Lower lobe of right lung (tissue), 2 donors: Measurements from ENCODE around the gene ITGB3BP. TPM values are rescaled to one million over a fixed set of nuclear protein-coding genes. Genes with fewer than 3 reads are reported as not detected.
"Not testable (repeated sequence)": the region's sequence is repeated elsewhere in the genome, so short reads cannot be mapped to it uniquely, and the experiment has no call there.

Source experiments
- ATAC-seq, 2 donors: fragments of 200-7000 bp; cut with Tn5 transposase; one replicate each; pipeline ENCODE4 v1.9.1; 2020 to 2022; ENCODE audit warnings: mild to moderate bottlenecking in 2 of 2, moderate library complexity in 2 of 2
- DNase-seq: peaks from one replicate; pipeline ENCODE4 v3.0.0-alpha.2; 2020
- H3K27ac ChIP-seq: fragments of 200-600 bp; one replicate; pipeline ENCODE4 v1.8.0; 2022
- H3K27me3 ChIP-seq: fragments of 200-600 bp; one replicate; pipeline ENCODE4 v1.8.0; 2022; ENCODE audit warnings: low read depth
- H3K36me3 ChIP-seq: fragments of 200-600 bp; one replicate; pipeline ENCODE4 v1.8.0; 2022; ENCODE audit warnings: mild to moderate bottlenecking
- H3K4me1 ChIP-seq: fragments of 200-600 bp; one replicate; pipeline ENCODE4 v1.8.0; 2022
- H3K4me3 ChIP-seq: fragments of 200-600 bp; one replicate; pipeline ENCODE4 v1.8.0; 2022; ENCODE audit warnings: mild to moderate bottlenecking
- H3K9me3 ChIP-seq: fragments of 200-600 bp; one replicate; pipeline ENCODE4 v1.8.0; 2022
- intact Hi-C: fragments of 100-400 bp; cut with DNase I; formaldehyde crosslinking; loops from one replicate; pipeline ENCODE4 v1.11.0; 2022
- long read RNA-seq: library from polyadenylated mRNA; unstranded; transcript quantifications from one replicate; pipeline ENCODE4 v2.0.0, GENCODE V29; 2021
- total RNA-seq: library from RNA; stranded (reverse); fragmentation: NEBNext Ultra II Directional; extraction: Animal tissue kit (Norgen Biotek cat#: 25700); gene quantifications from one replicate; pipeline ENCODE4 v1.2.1, GENCODE V29; 2021
- TF ChIP-seq, protein P1 (sequence below): fragments of 200-600 bp; IDR thresholded peaks from one replicate; pipeline ENCODE4 v1.8.0; 2022; ENCODE audit warnings: antibody characterized with exemption, mild to moderate bottlenecking
- donor health status: DM: no; HTN: yes; CAD: no; lungs with severe emphysema.

Gene ITGB3BP, protein sequence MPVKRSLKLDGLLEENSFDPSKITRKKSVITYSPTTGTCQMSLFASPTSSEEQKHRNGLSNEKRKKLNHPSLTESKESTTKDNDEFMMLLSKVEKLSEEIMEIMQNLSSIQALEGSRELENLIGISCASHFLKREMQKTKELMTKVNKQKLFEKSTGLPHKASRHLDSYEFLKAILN
- 18.5 TPM for total RNA-seq
- long read RNA-seq, transcript ITGB3BP-201 (9 exons, 948 nt): major isoform, 6 of 18 reads
- long read RNA-seq, partial matches to known transcripts: 2 of 18 reads
- long read RNA-seq, other reads (novel, unspliced or antisense): 5 of 18 reads

DNA sequence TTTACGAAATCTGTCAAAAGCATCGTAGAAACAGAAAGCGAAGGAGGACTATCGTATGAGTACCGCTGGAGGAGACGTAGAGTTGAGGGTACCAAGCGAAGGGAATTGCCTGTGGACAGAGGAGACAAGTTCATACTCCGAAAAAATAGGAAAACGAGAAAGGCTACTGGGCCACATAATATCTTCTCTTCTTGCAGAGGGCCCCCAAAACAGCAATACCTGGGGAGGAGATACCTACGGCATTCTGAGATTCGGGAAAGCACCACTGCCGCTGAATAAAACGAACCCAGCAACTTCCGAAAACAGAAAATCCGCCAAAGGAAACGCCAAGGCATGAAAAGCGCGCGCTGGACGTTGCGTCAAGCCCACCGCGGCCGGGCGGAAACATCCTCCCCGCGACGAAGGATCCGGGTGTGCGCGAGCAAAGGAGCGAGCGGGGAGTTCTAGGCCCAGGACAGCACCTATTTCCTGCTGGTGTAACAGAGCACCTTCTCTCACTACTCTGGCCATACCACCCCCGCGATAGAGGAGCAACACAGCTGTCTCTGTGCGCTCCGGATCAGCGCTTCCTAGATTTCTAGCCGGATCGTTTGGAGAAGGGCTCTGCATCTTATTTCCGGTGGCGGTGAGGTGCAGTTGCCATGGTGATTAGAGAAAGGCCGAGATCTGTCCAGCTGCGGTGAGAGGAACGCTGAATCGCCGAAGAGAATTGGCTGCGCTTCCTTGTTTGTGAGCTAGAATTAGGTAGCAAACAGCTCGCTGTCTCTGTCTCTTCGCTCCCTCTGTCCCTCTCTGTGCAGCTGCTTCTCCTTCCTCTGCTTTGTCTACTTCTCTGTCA lies at the start of gene ITGB3BP, which contains the start of gene EFCAB7:
Gene ITGB3BP, minus strand, starts transcription at position 335 of the 838 bp plus-strand sequence. Its CDS starts 92 bp downstream, at position 243.
Gene EFCAB7, plus strand, starts transcription at position 635 of the 838 bp plus-strand sequence. CDS start 2,048 bp downstream, outside the sequence.
- Histone ChIP-seq H3K36me3 (peaks cover 9% of the 10 kb centered on the region), H3K27ac (peak within 1 kb of the TSS; percentile 95), H3K4me3 (peak within 1 kb of the TSS; percentile 73), H3K27me3 (no peaks in the 10 kb centered on the region), H3K9me3 (no peaks in the 10 kb centered on the region), H3K4me1 (peaks cover 19% of the 10 kb centered on the region)
- intact Hi-C loops: no loop called here
- peak; percentile 96 to 97 for ATAC-seq
- peak; percentile 84 for DNase-seq
- TF ChIP-seq, protein P1, sequence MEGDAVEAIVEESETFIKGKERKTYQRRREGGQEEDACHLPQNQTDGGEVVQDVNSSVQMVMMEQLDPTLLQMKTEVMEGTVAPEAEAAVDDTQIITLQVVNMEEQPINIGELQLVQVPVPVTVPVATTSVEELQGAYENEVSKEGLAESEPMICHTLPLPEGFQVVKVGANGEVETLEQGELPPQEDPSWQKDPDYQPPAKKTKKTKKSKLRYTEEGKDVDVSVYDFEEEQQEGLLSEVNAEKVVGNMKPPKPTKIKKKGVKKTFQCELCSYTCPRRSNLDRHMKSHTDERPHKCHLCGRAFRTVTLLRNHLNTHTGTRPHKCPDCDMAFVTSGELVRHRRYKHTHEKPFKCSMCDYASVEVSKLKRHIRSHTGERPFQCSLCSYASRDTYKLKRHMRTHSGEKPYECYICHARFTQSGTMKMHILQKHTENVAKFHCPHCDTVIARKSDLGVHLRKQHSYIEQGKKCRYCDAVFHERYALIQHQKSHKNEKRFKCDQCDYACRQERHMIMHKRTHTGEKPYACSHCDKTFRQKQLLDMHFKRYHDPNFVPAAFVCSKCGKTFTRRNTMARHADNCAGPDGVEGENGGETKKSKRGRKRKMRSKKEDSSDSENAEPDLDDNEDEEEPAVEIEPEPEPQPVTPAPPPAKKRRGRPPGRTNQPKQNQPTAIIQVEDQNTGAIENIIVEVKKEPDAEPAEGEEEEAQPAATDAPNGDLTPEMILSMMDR: no peak

DNA sequence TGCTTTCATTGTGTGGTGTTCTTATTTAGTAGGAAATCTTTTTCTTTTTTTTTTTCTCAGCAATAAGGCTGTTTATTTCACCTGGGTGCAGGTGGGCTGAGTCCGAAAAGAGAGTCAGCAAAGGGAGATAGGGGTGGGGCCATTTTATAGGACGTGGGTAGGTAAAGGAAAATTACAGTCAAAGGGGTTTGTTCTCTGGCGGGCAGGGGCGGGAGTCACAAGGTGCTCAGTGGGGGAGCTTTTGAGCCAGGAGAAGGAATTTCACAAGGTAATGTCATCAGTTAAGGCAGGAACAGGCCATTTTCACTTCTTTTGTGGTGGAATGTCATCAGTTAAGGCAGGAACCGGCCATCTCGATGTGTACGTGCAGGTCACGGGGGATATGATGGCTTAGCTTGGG lies 49.7 kb upstream of the ITGB3BP start:
- H3K36me3 ChIP-seq, H3K9me3 ChIP-seq, ATAC-seq, intact Hi-C loops, H3K27me3 ChIP-seq, DNase-seq, H3K4me1 ChIP-seq, H3K27ac ChIP-seq, H3K4me3 ChIP-seq: not testable (repeated sequence)

DNA sequence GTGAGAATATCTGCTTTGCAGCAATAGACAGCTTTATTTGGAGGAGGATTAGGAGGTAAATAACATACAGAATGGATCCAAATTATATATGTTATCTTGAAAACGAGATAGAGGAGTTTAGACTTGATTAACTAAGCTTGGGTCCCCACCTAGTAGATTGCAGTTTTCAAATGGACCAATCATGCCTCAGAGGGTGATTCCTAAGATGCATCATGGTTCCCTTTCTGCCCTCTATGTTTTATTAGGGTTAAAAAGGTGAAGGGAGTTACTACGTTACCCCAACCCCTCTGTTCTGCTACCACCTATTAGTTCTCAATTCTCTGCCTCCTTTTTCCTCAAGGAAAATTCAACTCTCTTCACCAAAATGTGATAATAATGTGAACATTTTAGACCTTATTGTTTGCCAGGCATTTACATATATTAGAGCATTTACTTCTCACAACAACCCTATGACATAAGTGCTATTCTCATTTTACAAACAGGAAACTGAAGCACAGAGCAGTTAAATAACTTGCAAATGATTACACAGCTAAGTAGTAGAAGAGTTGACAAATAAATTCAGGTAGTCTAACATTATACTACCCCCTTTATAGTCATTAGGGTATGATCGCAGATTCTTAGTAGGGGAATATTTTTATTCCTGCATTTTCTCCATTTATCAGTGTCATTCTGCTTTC lies 46.8 kb upstream of the ITGB3BP start:
- no peak for DNase-seq
- Histone ChIP-seq H3K9me3 (no peaks in the 10 kb centered on the region), H3K4me1 (no peaks in the 10 kb centered on the region), H3K4me3 (no peak overlapping the region), H3K27ac (no peak overlapping the region), H3K36me3 (peaks cover 8% of the 10 kb centered on the region), H3K27me3 (no peaks in the 10 kb centered on the region)
- no peak for ATAC-seq
- intact Hi-C loops: no loop called here
- TF ChIP-seq, protein P1: no peak

DNA sequence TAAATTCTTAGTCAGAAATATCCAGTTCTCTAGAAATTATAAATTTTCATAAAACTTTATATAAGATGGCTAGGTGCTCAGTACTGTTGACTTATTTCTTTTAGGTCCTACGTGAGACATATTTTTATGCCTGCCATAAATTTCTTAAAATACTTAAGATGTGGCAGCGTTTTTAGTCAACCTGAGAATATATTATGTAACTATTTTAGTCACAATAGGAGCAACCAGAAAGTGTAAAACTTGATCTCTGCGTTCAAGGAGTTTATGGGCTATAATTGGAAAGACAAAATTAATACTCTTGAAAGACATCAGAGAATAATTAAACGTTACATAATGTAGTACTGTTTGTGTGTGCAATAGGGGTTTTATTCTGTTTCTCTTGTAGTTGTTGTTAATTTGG lies 46.0 kb upstream of the ITGB3BP start:
- Histone ChIP-seq H3K9me3 (no peaks in the 10 kb centered on the region), H3K4me1 (no peaks in the 10 kb centered on the region), H3K27ac (no peak overlapping the region), H3K27me3 (no peaks in the 10 kb centered on the region), H3K36me3 (peaks cover 8% of the 10 kb centered on the region), H3K4me3 (no peak overlapping the region)
- intact Hi-C loops: no loop called here
- DNase-seq: no peak
- ATAC-seq: no peak
- TF ChIP-seq, protein P1: no peak

DNA sequence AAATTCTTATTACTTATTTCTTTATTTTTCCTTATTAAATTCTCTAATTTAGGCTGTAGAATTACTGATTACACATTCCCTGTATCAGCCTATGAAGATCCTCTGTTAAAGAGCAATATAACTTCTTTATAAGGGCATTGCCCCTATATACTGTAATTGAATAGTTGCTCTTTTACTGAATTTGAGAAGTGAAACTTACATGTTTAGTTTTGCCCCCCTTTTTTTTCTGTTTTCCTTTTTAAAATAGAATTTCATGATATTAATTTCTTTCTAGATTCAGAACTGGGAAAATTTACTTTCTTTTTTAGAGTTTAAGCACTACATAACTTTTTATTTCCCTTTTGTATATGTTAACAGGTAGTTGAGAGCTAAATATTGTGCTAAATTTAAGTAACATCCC lies 40.7 kb upstream of the ITGB3BP start:
- no peaks in the 10 kb centered on the region for H3K9me3 ChIP-seq
- no peaks in the 10 kb centered on the region for H3K4me1 ChIP-seq
- H3K4me3 ChIP-seq: no peak overlapping the region
- TF ChIP-seq, protein P1: no peak
- intact Hi-C loops: no loop called here
- ATAC-seq: no peak
- no peak for DNase-seq
- H3K27ac ChIP-seq: no peak overlapping the region
- H3K27me3 ChIP-seq: no peaks in the 10 kb centered on the region
- H3K36me3 ChIP-seq: no peaks in the 10 kb centered on the region
